Esophagus muscularis mucosa (tissue), 3 donors: ENCODE measurements around the gene PPFIBP1.

Source experiments
- EP300 ChIP-seq: sonication (generic); formaldehyde crosslinking; IDR thresholded peaks from one replicate; pipeline ENCODE4 v1.6.1; 2017; ENCODE audit warnings: antibody characterized with exemption
- TF ChIP-seq, protein P1 (sequence below), 3 experiments: fragments of 200-600 bp in 2 of 3; fragments of 450-650 bp in 1 of 3; sonication (generic) in 2 of 3; IDR thresholded peaks; one replicate each; pipeline ENCODE4 v1.5.1; 2017 to 2019; ENCODE audit warnings: antibody characterized with exemption in 3 of 3, mild to moderate bottlenecking in 2 of 3, moderate library complexity in 1 of 3

DNA sequence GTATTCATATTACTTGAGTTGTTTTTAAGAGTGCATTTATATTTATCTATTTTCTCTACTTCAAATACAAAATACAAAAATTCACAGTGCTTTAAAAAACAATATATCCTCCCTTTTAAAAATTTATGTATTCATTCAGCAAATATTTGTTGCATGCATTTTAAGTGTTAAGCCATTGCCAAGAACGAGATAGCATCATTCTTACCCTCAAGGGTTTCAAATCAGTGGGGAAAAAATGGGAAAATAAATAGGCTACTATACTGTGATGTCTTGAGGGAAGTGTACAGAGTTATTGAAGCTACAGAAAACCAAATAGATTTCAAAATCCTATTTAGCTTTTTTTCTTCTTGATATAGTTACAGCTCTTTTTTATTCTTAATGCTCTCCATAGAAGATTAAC is 209.8 kb downstream of the PPFIBP1 start:
- no peak for TF ChIP-seq EP300
- TF ChIP-seq, protein P1, sequence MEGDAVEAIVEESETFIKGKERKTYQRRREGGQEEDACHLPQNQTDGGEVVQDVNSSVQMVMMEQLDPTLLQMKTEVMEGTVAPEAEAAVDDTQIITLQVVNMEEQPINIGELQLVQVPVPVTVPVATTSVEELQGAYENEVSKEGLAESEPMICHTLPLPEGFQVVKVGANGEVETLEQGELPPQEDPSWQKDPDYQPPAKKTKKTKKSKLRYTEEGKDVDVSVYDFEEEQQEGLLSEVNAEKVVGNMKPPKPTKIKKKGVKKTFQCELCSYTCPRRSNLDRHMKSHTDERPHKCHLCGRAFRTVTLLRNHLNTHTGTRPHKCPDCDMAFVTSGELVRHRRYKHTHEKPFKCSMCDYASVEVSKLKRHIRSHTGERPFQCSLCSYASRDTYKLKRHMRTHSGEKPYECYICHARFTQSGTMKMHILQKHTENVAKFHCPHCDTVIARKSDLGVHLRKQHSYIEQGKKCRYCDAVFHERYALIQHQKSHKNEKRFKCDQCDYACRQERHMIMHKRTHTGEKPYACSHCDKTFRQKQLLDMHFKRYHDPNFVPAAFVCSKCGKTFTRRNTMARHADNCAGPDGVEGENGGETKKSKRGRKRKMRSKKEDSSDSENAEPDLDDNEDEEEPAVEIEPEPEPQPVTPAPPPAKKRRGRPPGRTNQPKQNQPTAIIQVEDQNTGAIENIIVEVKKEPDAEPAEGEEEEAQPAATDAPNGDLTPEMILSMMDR (IDR thresholded peaks at IDR 0.05), result no peak
